Measurements from ENCODE around the gene SORCS1.

The SORCS1 gene

GRCh38 chr10:106636766-106637491 is 527.6 kb downstream of the SORCS1 start:
- no peak for DNase-seq

GRCh38 chr10:106635947-106636346 is 528.6 kb downstream of the SORCS1 start:
- DNase-seq: no peak

- DNase-seq: no peak
Observed at GRCh38 chr10:106631016-106631702, 533.3 kb downstream of the SORCS1 start.

- no peak for DNase-seq
Observed at GRCh38 chr10:106626371-106626770, 538.1 kb downstream of the SORCS1 start.

GRCh38 chr10:106625751-106626150 is 538.8 kb downstream of the SORCS1 start:
- no peak for DNase-seq

- DNase-seq: no peak
Observed at GRCh38 chr10:106619346-106619745, 545.2 kb downstream of the SORCS1 start.

GRCh38 chr10:106618646-106619045 is 545.9 kb downstream of the SORCS1 start:
- DNase-seq: no peak

- DNase-seq: no peak
Observed at GRCh38 chr10:106615081-106615480, 549.4 kb downstream of the SORCS1 start.

- DNase-seq: no peak
Observed at GRCh38 chr10:106614293-106614692, 550.2 kb downstream of the SORCS1 start.

- DNase-seq: no peak
Observed at GRCh38 chr10:106612381-106612780, 552.1 kb downstream of the SORCS1 start.

- DNase-seq: no peak
Observed at GRCh38 chr10:106609470-106610266, 554.8 kb downstream of the SORCS1 start.

- DNase-seq: no peak
Observed at GRCh38 chr10:106608066-106608465, 556.4 kb downstream of the SORCS1 start.

GRCh38 chr10:106595281-106595680 is 569.2 kb downstream of the SORCS1 start:
- DNase-seq: no peak

GRCh38 chr10:106593876-106594275 is 570.6 kb downstream of the SORCS1 start:
- no peak for DNase-seq

GRCh38 chr10:106592396-106592795 is 572.1 kb downstream of the SORCS1 start:
- no peak for DNase-seq

GRCh38 chr10:106582291-106582690 is 582.2 kb downstream of the SORCS1 start:
- DNase-seq: peak; percentile 67

GRCh38 chr10:106577756-106578155 is 586.8 kb downstream of the SORCS1 start:
- no peak for DNase-seq

- peak; percentile 91 for DNase-seq
Observed at GRCh38 chr10:106577266-106577665, 587.2 kb downstream of the SORCS1 start.

GRCh38 chr10:106576534-106576933 is 588.0 kb downstream of the SORCS1 start:
- DNase-seq: no peak

GRCh38 chr10:106573106-106573505 is 591.4 kb downstream of the SORCS1 start:
- DNase-seq: no peak

GRCh38 chr10:106571192-106571946 is 593.1 kb downstream of the SORCS1 start:
- no peak for DNase-seq

- DNase-seq: no peak
Observed at GRCh38 chr10:106570268-106570667, 594.2 kb downstream of the SORCS1 start.

GRCh38 chr10:106567629-106568028 is 596.9 kb downstream of the SORCS1 start:
- DNase-seq: no peak
